ENCODE measurements around the gene TM9SF2. TPM values are rescaled to one million over a fixed set of nuclear protein-coding genes. Genes with fewer than 3 reads are reported as not detected.

TM9SF2 gene
- total and polyA plus RNA-seq, 2 of the 4 experiments (the other 2 are of a cell fraction) = 46.1 to 85.5 TPM

- no peak overlapping the region for H3K56ac ChIP-seq (ENCODE audit: extremely low read depth, insufficient read depth, low read length)
- dilution Hi-C loops (cut with HindIII; ENCODE audit: low sequenced_read_pairs, unreplicated experiment) (no loop called here), intact Hi-C loops (cut with micrococcal nuclease) (no loop called here), in situ Hi-C loops (cut with MboI; ENCODE audit: low sequenced_read_pairs) (no loop called here)
- no peak overlapping the region for H3K4ac ChIP-seq (ENCODE audit: low read depth, low read length)
- no peak overlapping the region for H3K23ac ChIP-seq (ENCODE audit: low read depth, low read length)
- no peak overlapping the region for H2AFZ ChIP-seq (replicated peaks; ENCODE audit: low read length, poor library complexity)
- no peak overlapping the region for H3K4me2 ChIP-seq (ENCODE audit: low read depth, low read length)
- DNase-seq (no peak), ATAC-seq (ENCODE audit: low read depth) (no peak)
- no peak overlapping the region for H3K4me3 ChIP-seq (ENCODE audit: insufficient read depth, low read depth, low read length)
- H3K9me1 ChIP-seq (ENCODE audit: insufficient read depth, low read length) = peaks cover 2% of the 10 kb centered on the region
- no peak overlapping the region for H3K27ac ChIP-seq (ENCODE audit: insufficient read depth, low read length)
- ChIA-PET CTCF (no interaction called here), POLR2A (ENCODE audit: unreplicated experiment) (no interaction called here)
- H3K4me1 ChIP-seq (ENCODE audit: control insufficient read depth, insufficient read depth, low read length) = peaks cover 2% of the 10 kb centered on the region
- no peak overlapping the region for H2BK5ac ChIP-seq (ENCODE audit: low read depth, low read length, poor library complexity, severe bottlenecking)
- no peak overlapping the region for H4K5ac ChIP-seq (ENCODE audit: low read depth, low read length)
- no peaks in the 10 kb centered on the region for H3K27me3 ChIP-seq (ENCODE audit: control insufficient read depth, insufficient read depth, low read length)
- no peak overlapping the region for H4K8ac ChIP-seq (ENCODE audit: low read depth in 2 of 2, low read length in 2 of 2)
- no peak overlapping the region for H4K91ac ChIP-seq (ENCODE audit: insufficient read depth, low read depth, low read length)
- H2BK15ac ChIP-seq (ENCODE audit: low read depth, low read length) = no peak overlapping the region
- H3K9me3 ChIP-seq (ENCODE audit: control insufficient read depth, insufficient read depth, low read length) = peaks cover 6% of the 10 kb centered on the region; the same call in 1 of the 2 replicates
- no peak for TF ChIP-seq CHD1 (IDR thresholded peaks at IDR 0.05; ENCODE audit: low read depth, low read length)
- no peak for TF ChIP-seq RAD21 (IDR thresholded peaks at IDR 0.05; ENCODE audit: low read length)
- TF ChIP-seq CEBPB (IDR thresholded peaks at IDR 0.05; ENCODE audit: low read depth, low read length) = no peak
- TF ChIP-seq SMC3 (IDR thresholded peaks at IDR 0.05; ENCODE audit: low read depth, low read length) = no peak
- TF ChIP-seq USF2 (IDR thresholded peaks at IDR 0.05; ENCODE audit: low read depth, low read length) = no peak
- TF ChIP-seq MXI1 (IDR thresholded peaks at IDR 0.05; ENCODE audit: borderline replicate concordance, low read depth, low read length) = no peak
- no peak overlapping the region for H3K18ac ChIP-seq (ENCODE audit: low read depth, low read length)
- no peak overlapping the region for H2AK9ac ChIP-seq (replicated peaks; ENCODE audit: low read depth, low read length, poor library complexity)
- no peak overlapping the region for H2AK5ac ChIP-seq (ENCODE audit: low read depth, low read length)
- no peak overlapping the region for H3K9ac ChIP-seq (ENCODE audit: low read depth, low read length)
- H4K20me1 ChIP-seq (ENCODE audit: insufficient read depth, low read length) = peaks cover 52% of the 10 kb centered on the region
- BruUV-seq (replicated peaks) = no TSS peak
- H3K36me3 ChIP-seq (ENCODE audit: control insufficient read depth, insufficient read depth, low read length) = peaks cover 5% of the 10 kb centered on the region; the same call in 1 of the 2 replicates
- no peak overlapping the region for H3K14ac ChIP-seq (replicated peaks; ENCODE audit: low read depth, low read length)
- H3K79me1 ChIP-seq (ENCODE audit: low read depth in 1 of 2, low read length in 2 of 2) = peaks cover 19 to 68% of the 10 kb centered on the region in 2 experiments
- no peak overlapping the region for H2BK20ac ChIP-seq (ENCODE audit: low read depth, low read length)
- H2BK120ac ChIP-seq (ENCODE audit: low read depth, low read length) = no peak overlapping the region
These were observed 6.7 kb downstream of the TM9SF2 start for GRCh38 chr13:99507986-99508385.
